Measurements from ENCODE around the gene KDM2B. TPM values are rescaled to one million over a fixed set of nuclear protein-coding genes. Genes with fewer than 3 reads are reported as not detected.

The KDM2B gene
- total and polyA plus RNA-seq, 2 of the 8 experiments (the other 6 are each of a cell fraction or from before 2014, with no cell fraction given), result 111 to 162 TPM

GRCh38 chr12:121600702-121601336 lies 20.0 kb upstream of the KDM2B start:
- Histone ChIP-seq H3K23me2 (ENCODE audit: low read depth, low read length) (no peaks in the 10 kb centered on the region), H2BK20ac (ENCODE audit: low read length) (no peak overlapping the region), H3K18ac (ENCODE audit: extremely low read depth, low read length) (no peak overlapping the region), H3K56ac (replicated peaks; ENCODE audit: insufficient read length, low read depth, low read length) (no peak overlapping the region), H2BK5ac (ENCODE audit: low read depth, low read length) (no peak overlapping the region), H3K4me3 (ENCODE audit: extremely low read depth in 1 of 4, insufficient read depth in 2 of 4, low read depth in 3 of 4, low read length in 4 of 4) (no peak overlapping the region), H3K79me2 (ENCODE audit: control insufficient read depth in 1 of 2, insufficient read depth in 2 of 2, low read length in 2 of 2) (no peaks in the 10 kb centered on the region), H4K5ac (ENCODE audit: insufficient read length, low read depth, low read length) (no peak overlapping the region), H2BK12ac (ENCODE audit: low read depth, low read length) (no peak overlapping the region), H3K4me2 (ENCODE audit: insufficient read depth in 1 of 2, low read depth in 2 of 2, low read length in 2 of 2) (no peak overlapping the region), H3K9ac (replicated peaks in 1 of 4; ENCODE audit: extremely low read depth in 1 of 4, low read depth in 3 of 4, low read length in 3 of 4) (no peak overlapping the region), H2BK120ac (replicated peaks; ENCODE audit: low read depth, low read length) (no peak overlapping the region), H3K23ac (ENCODE audit: insufficient read length) (no peak overlapping the region), H4K8ac (ENCODE audit: extremely low read depth, insufficient read depth, low read length) (no peak overlapping the region), H2BK15ac (ENCODE audit: low read length) (no peak overlapping the region), H3K14ac (ENCODE audit: insufficient read length) (no peak overlapping the region), H2AK5ac (ENCODE audit: low read depth, low read length) (no peak overlapping the region), H3K27ac (ENCODE audit: low read depth, low read length) (no peak overlapping the region), H3K36me3 (ENCODE audit: control insufficient read depth in 2 of 4, insufficient read depth in 4 of 4, low read length in 3 of 4) (peaks cover 0 to 3% (median 0%) of the 10 kb centered on the region in 4 experiments; a peak in 3 of 8 replicates), H4K91ac (replicated peaks; ENCODE audit: insufficient read length, low read length) (no peak overlapping the region), H3K9me3 (ENCODE audit: insufficient read depth in 2 of 2, low read depth in 1 of 2, low read length in 1 of 2) (no peaks in the 10 kb centered on the region; a peak in 1 of 4 replicates), H3K27me3 (replicated peaks in 1 of 4; ENCODE audit: control insufficient read depth in 3 of 4, extremely low read depth in 1 of 4, insufficient read depth in 3 of 4, low read length in 3 of 4) (no peaks in the 10 kb centered on the region), H4K20me1 (replicated peaks in 1 of 2; ENCODE audit: control insufficient read depth in 1 of 2, insufficient read depth in 2 of 2, low read length in 2 of 2) (no peaks in the 10 kb centered on the region), H3K4me1 (replicated peaks in 1 of 4; ENCODE audit: control insufficient read depth in 3 of 4, insufficient read depth in 4 of 4, low read length in 3 of 4) (no peaks in the 10 kb centered on the region), H3K4ac (replicated peaks; ENCODE audit: insufficient read length, low read depth, low read length) (no peak overlapping the region), H2AFZ (ENCODE audit: low read length) (no peak overlapping the region), H3K79me1 (ENCODE audit: low read depth, low read length) (no peaks in the 10 kb centered on the region)
- POLR2A ChIA-PET (ENCODE audit: partially characterized antibody), result interaction anchor here (0.6 to 10.4 kb wide), 10 partner anchors 9 to 63 kb away, joined by 3 to 219 read pairs (median 4); partner anchors contain the start of gene KDM2B
- FAIRE-seq, result no peak
- CTCF ChIA-PET (ENCODE audit: partially characterized antibody), result interaction anchor here (0.6 to 2.9 kb wide), 5 partner anchors 24 to 101 kb away, joined by 3 to 11 read pairs (median 3); no protein-coding TSS in a partner anchor
- whole genome bisulfite sequencing, 2 experiments (ENCODE audit: extremely low coverage in 1 of 2, insufficient coverage in 1 of 2, insufficient read length in 1 of 2, insufficient replicate concordance in 2 of 2, low coverage in 1 of 2, low lambda C conversion rate in 2 of 2, missing lambda C conversion rate in 1 of 2), result 94% methylated on average over 6 of the region's 6 CpGs; no CpG with 5 or more reads in 1 of the 2 experiments
- DNase-seq (ENCODE audit: low read depth in 1 of 2, low spot score in 2 of 2), result no peak
- TF ChIP-seq CHD2 (IDR thresholded peaks at IDR 0.05; ENCODE audit: low read length), result no peak
- TF ChIP-seq, protein P1, sequence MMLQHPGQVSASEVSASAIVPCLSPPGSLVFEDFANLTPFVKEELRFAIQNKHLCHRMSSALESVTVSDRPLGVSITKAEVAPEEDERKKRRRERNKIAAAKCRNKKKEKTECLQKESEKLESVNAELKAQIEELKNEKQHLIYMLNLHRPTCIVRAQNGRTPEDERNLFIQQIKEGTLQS (IDR thresholded peaks at IDR 0.05; ENCODE audit: insufficient read depth, low read depth, low read length), result no peak
- TF ChIP-seq CBX5 (IDR thresholded peaks at IDR 0.05; ENCODE audit: low read depth, low read length), result no peak
- no peak for TF ChIP-seq SIN3A (conservative IDR thresholded peaks at IDR 0.05 in 1 of 2, IDR thresholded peaks at IDR 0.05 in 1 of 2; ENCODE audit: low read depth in 1 of 2, low read length in 2 of 2)
- TF ChIP-seq BRCA1 (IDR thresholded peaks at IDR 0.05; ENCODE audit: low read depth, low read length), result no peak
- no peak for TF ChIP-seq NRF1 (IDR thresholded peaks at IDR 0.05; ENCODE audit: low read depth, low read length)
- no peak for TF ChIP-seq KDM4A (IDR thresholded peaks at IDR 0.05; ENCODE audit: low read depth, low read length, severe bottlenecking)
- TF ChIP-seq SP4 (IDR thresholded peaks at IDR 0.05; ENCODE audit: low read length), result no peak
- TF ChIP-seq SIX5 (IDR thresholded peaks at IDR 0.05; ENCODE audit: low read depth, low read length), result no peak
- no peak for TF ChIP-seq FOSL1 (IDR thresholded peaks at IDR 0.05; ENCODE audit: insufficient read depth, low read depth, low read length)
- TF ChIP-seq MAFK (IDR thresholded peaks at IDR 0.05; ENCODE audit: low read depth, low read length), result no peak
- TF ChIP-seq RFX5 (IDR thresholded peaks at IDR 0.05; ENCODE audit: borderline replicate concordance, low read depth, low read length), result no peak
- TF ChIP-seq CBX8 (IDR thresholded peaks at IDR 0.05; ENCODE audit: borderline replicate concordance, low read depth, low read length), result no peak
